Measurements from ENCODE around the gene SLC13A5. TPM values are rescaled to one million over a fixed set of nuclear protein-coding genes. Genes with fewer than 3 reads are reported as not detected.
A peak's percentile ranks its signal among the peaks of the same experiment; 100 is the strongest.

SLC13A5 gene
- total RNA-seq, 1 experiment from 2014 or later, result not detected

GRCh38 chr17:6682339-6682738, 30.8 kb downstream of the SLC13A5 start:
- H3K27me3 Mint-ChIP-seq (ENCODE audit: insufficient read depth, unreplicated experiment), result no peaks in the 10 kb centered on the region

DNA sequence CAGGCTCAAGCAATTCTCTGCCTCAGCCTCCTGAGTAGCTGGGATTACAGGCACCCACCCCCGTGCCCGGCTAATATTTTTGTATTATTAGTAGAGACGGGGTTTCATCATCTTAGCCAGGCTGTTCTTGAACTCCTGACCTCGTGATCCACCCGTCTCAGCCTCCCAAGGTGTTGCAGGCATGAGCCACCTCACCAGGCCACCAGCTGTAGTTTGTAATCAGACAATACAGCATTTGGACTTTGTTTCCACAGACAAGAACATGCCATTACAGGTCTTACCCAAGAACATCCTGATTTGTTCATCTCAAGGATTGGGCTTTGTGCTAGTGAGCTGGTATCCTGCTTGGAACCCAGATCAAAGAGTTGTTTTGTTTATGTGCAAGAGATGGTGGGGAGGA, 31.5 kb downstream of the SLC13A5 start:
- H3K9me3 Mint-ChIP-seq (ENCODE audit: unreplicated experiment), result no peaks in the 10 kb centered on the region
- POLR2A ChIA-PET, result interaction anchor here (1.3 kb wide), 1 partner anchor 12 kb away, joined by 4 read pairs; no protein-coding TSS in a partner anchor
- CTCF ChIA-PET, result interaction anchor here (0.7 to 1.7 kb wide), 2 partner anchors 16 to 1126 kb away, joined by 4 to 8 read pairs; no protein-coding TSS in a partner anchor
- no peaks in the 10 kb centered on the region for H3K27me3 Mint-ChIP-seq (ENCODE audit: insufficient read depth, unreplicated experiment)
- H3K27ac Mint-ChIP-seq (ENCODE audit: low read depth, unreplicated experiment), result no peak overlapping the region
- no peak for TF ChIP-seq CTCF (IDR thresholded peaks at IDR 0.05; ENCODE audit: unreplicated experiment)
- H3K4me1 Mint-ChIP-seq (ENCODE audit: insufficient read depth, unreplicated experiment), result peaks cover 6% of the 10 kb centered on the region
- H3K4me3 Mint-ChIP-seq (ENCODE audit: unreplicated experiment), result no peak overlapping the region
- intact Hi-C loops (cut with micrococcal nuclease), result no loop called here
- DNase-seq (ENCODE audit: unreplicated experiment), result peak; percentile 26
- H3K36me3 Mint-ChIP-seq (ENCODE audit: insufficient read depth, unreplicated experiment), result no peaks in the 10 kb centered on the region
- BruUV-seq (replicated peaks), result no TSS peak

More at GRCh38 chr17:6682339-6682738, 30.8 kb downstream of the SLC13A5 start:
- H3K9me3 Mint-ChIP-seq (ENCODE audit: unreplicated experiment), result no peaks in the 10 kb centered on the region
- no peak for TF ChIP-seq CTCF (IDR thresholded peaks at IDR 0.05; ENCODE audit: unreplicated experiment)
- peaks cover 6% of the 10 kb centered on the region for H3K4me1 Mint-ChIP-seq (ENCODE audit: insufficient read depth, unreplicated experiment)
- POLR2A ChIA-PET, result interaction anchor here (0.6 to 1.3 kb wide), 2 partner anchors 13 to 106 kb away, joined by 4 read pairs; no protein-coding TSS in a partner anchor
- CTCF ChIA-PET, result interaction anchor here (0.6 to 1.7 kb wide), 2 partner anchors 17 to 228 kb away, joined by 3 to 8 read pairs; no protein-coding TSS in a partner anchor
- no peaks in the 10 kb centered on the region for H3K36me3 Mint-ChIP-seq (ENCODE audit: insufficient read depth, unreplicated experiment)
- intact Hi-C loops (cut with micrococcal nuclease), result no loop called here
- H3K4me3 Mint-ChIP-seq (ENCODE audit: unreplicated experiment), result no peak overlapping the region
- H3K27ac Mint-ChIP-seq (ENCODE audit: low read depth, unreplicated experiment), result no peak overlapping the region
- no peak for DNase-seq (ENCODE audit: unreplicated experiment)
- BruUV-seq (replicated peaks), result no TSS peak

- intact Hi-C loops (cut with micrococcal nuclease), result no loop called here
- H3K4me1 Mint-ChIP-seq (ENCODE audit: insufficient read depth, unreplicated experiment), result peaks cover 6% of the 10 kb centered on the region
- POLR2A ChIA-PET, result interaction anchor here (1.3 kb wide), 1 partner anchor 12 kb away, joined by 4 read pairs; no protein-coding TSS in a partner anchor
- CTCF ChIA-PET, result interaction anchor here (1.7 kb wide), 1 partner anchor 15 kb away, joined by 8 read pairs; no protein-coding TSS in a partner anchor
- no peak overlapping the region for H3K4me3 Mint-ChIP-seq (ENCODE audit: unreplicated experiment)
- DNase-seq (ENCODE audit: unreplicated experiment), result no peak
- no peak for TF ChIP-seq CTCF (IDR thresholded peaks at IDR 0.05; ENCODE audit: unreplicated experiment)
- no peaks in the 10 kb centered on the region for H3K9me3 Mint-ChIP-seq (ENCODE audit: unreplicated experiment)
- no peaks in the 10 kb centered on the region for H3K36me3 Mint-ChIP-seq (ENCODE audit: insufficient read depth, unreplicated experiment)
- no peaks in the 10 kb centered on the region for H3K27me3 Mint-ChIP-seq (ENCODE audit: insufficient read depth, unreplicated experiment)
- H3K27ac Mint-ChIP-seq (ENCODE audit: low read depth, unreplicated experiment), result no peak overlapping the region
- BruUV-seq (replicated peaks), result no TSS peak
These were observed 32.0 kb downstream of the SLC13A5 start for GRCh38 chr17:6681176-6681575.

- H3K27ac Mint-ChIP-seq (ENCODE audit: low read depth, unreplicated experiment), result no peak overlapping the region
- no peak overlapping the region for H3K4me3 Mint-ChIP-seq (ENCODE audit: unreplicated experiment)
- no TSS peak for BruUV-seq (replicated peaks)
- intact Hi-C loops (cut with micrococcal nuclease), result no loop called here
- H3K4me1 Mint-ChIP-seq (ENCODE audit: insufficient read depth, unreplicated experiment), result peaks cover 6% of the 10 kb centered on the region
- H3K27me3 Mint-ChIP-seq (ENCODE audit: insufficient read depth, unreplicated experiment), result no peaks in the 10 kb centered on the region
- no peaks in the 10 kb centered on the region for H3K9me3 Mint-ChIP-seq (ENCODE audit: unreplicated experiment)
- no peak for DNase-seq (ENCODE audit: unreplicated experiment)
- POLR2A ChIA-PET, result interaction anchor here (0.6 kb wide), 1 partner anchor 119 kb away, joined by 3 read pairs; no protein-coding TSS in a partner anchor
- H3K36me3 Mint-ChIP-seq (ENCODE audit: insufficient read depth, unreplicated experiment), result no peaks in the 10 kb centered on the region
- CTCF ChIA-PET, result interaction anchor here (1.8 kb wide), 1 partner anchor 13 kb away, joined by 4 read pairs; no protein-coding TSS in a partner anchor
- no peak for TF ChIP-seq CTCF (IDR thresholded peaks at IDR 0.05; ENCODE audit: unreplicated experiment)
These were observed 33.9 kb downstream of the SLC13A5 start for GRCh38 chr17:6679241-6679640.

All from MCF 10A (cell line).